Sigmoid colon (tissue), 7 donors: ENCODE measurements around the gene POM121C. TPM values are rescaled to one million over a fixed set of nuclear protein-coding genes. Genes with fewer than 3 reads are reported as not detected.
"Not testable (repeated sequence)": the region's sequence is repeated elsewhere in the genome, so short reads cannot be mapped to it uniquely, and the experiment has no call there.

ENCODE experiments used
- DNase-seq: peaks from one replicate; pipeline ENCODE4 v3.0.0-alpha.2; 2019
- H3K27ac ChIP-seq, 4 donors: fragments of 200-600 bp; sonication (generic); one replicate each; pipeline ENCODE4 v1.5.1; 2016 to 2019; ENCODE audit warnings: mild to moderate bottlenecking in 1 of 4
- H3K27me3 ChIP-seq, 3 donors: fragments of 200-600 bp; sonication (generic); one replicate each; pipeline ENCODE4 v1.5.1; 2019; ENCODE audit warnings: mild to moderate bottlenecking in 1 of 3
- H3K36me3 ChIP-seq, 4 donors: fragments of 200-600 bp; sonication (generic); one replicate each; pipeline ENCODE4 v1.5.1; 2016 to 2019
- H3K4me1 ChIP-seq, 4 donors: fragments of 200-600 bp; sonication (generic); one replicate each; pipeline ENCODE4 v1.5.1; 2017 to 2019
- H3K4me3 ChIP-seq, 4 donors: fragments of 200-600 bp; sonication (generic); one replicate each; pipeline ENCODE4 v1.5.1; 2017 to 2019; ENCODE audit warnings: mild to moderate bottlenecking in 2 of 4, moderate library complexity in 1 of 4
- H3K9me3 ChIP-seq, 4 donors: fragments of 200-600 bp in 3 of 4; sonication (generic) in 3 of 4; one replicate each; pipeline versions ENCODE4 v1.5.1 to v1.6.1; 2013 to 2019
- CTCF ChIP-seq, 4 experiments: fragments of 450-650 bp in 3 of 4; fragments of 200-600 bp in 1 of 4; IDR thresholded peaks; one replicate each; pipeline ENCODE4 v1.5.1; 2016 to 2019; ENCODE audit warnings: antibody characterized with exemption in 4 of 4, mild to moderate bottlenecking in 3 of 4, moderate library complexity in 2 of 4
- WGBS, 2 donors: extraction: QIAGEN DNeasy Blood & Tissue Kit; methylation state at CpG; one replicate each; pipeline ENCODE4 v1.1.7; 2013; 5-methylcytosine and 5-hydroxymethylcytosine counted together
- intact Hi-C: fragments of 100-400 bp; cut with DNase I; formaldehyde crosslinking; loops from one replicate; pipeline ENCODE4 v1.15.1; 2023
- polyA plus RNA-seq, 3 donors: library from polyadenylated mRNA; stranded (reverse); fragments of 200-250 nt; gene quantifications; one replicate each; pipeline ENCODE4 v1.2.3, GENCODE V29; 2013
- total RNA-seq, 4 donors: library from RNA; depleted of rRNA; stranded (reverse); fragments of >200 nt; gene quantifications; one replicate each; pipeline ENCODE4 v1.1.0, GENCODE V29; 2016
- donor health status: healthy with polysubstance abuse.
- donor health status: Bipolar disorder and iron deficiency.
- donor health status: healthy.

Gene POM121C
- total and polyA plus RNA-seq, 7 donors: 6.0 to 30.5 (median 15.1) TPM

- DNase-seq, H3K27me3 ChIP-seq, H3K4me3 ChIP-seq, H3K9me3 ChIP-seq, H3K36me3 ChIP-seq, intact Hi-C loops, H3K27ac ChIP-seq, H3K4me1 ChIP-seq: not testable (repeated sequence)
- 89 to 92% methylated on average over 2 of the region's 4 CpGs for WGBS, 2 donors
Measured at GRCh38 chr7:75509033-75509432, 22.9 kb upstream of the POM121C start.

GRCh38 chr7:75492020-75492419 is 5.9 kb upstream of the POM121C start, which contains the start of gene SPDYE5:
TSS of gene SPDYE5 (plus strand) at chr7:75492320. CDS start at chr7:75494048, 1,728 bp downstream.
- H3K27ac ChIP-seq, H3K27me3 ChIP-seq, DNase-seq, H3K36me3 ChIP-seq, H3K4me3 ChIP-seq, H3K4me1 ChIP-seq, H3K9me3 ChIP-seq, intact Hi-C loops: not testable (repeated sequence)
- 84 to 89% methylated on average over 5 of the region's 6 CpGs for WGBS, 2 donors

- peak overlapping the region; percentile 71 to 91 (median 79) for H3K4me3 ChIP-seq
- H3K4me1 ChIP-seq, H3K36me3 ChIP-seq, DNase-seq, H3K27me3 ChIP-seq, H3K9me3 ChIP-seq, intact Hi-C loops: not testable (repeated sequence)
- 0 to 1% methylated on average over 31 of the region's 32 CpGs for WGBS, 2 donors
- H3K27ac ChIP-seq: peak overlapping the region; percentile 83 to 93 (median 92)
Measured at GRCh38 chr7:75485355-75485978, 632 bp downstream of the POM121C start.

- H3K27ac ChIP-seq, DNase-seq, H3K4me1 ChIP-seq, H3K27me3 ChIP-seq, intact Hi-C loops, H3K9me3 ChIP-seq, H3K4me3 ChIP-seq: not testable (repeated sequence)
- peaks cover 0 to 11% (median 2%) of the 10 kb centered on the region in 4 donors for H3K36me3 ChIP-seq
Measured at GRCh38 chr7:75480313-75480712, 5.8 kb downstream of the POM121C start.

GRCh38 chr7:75477457-75477856 is 8.6 kb downstream of the POM121C start:
- intact Hi-C loops, H3K4me1 ChIP-seq, DNase-seq, H3K4me3 ChIP-seq, H3K27ac ChIP-seq, H3K9me3 ChIP-seq, H3K27me3 ChIP-seq: not testable (repeated sequence)
- peaks cover 0 to 31% (median 7%) of the 10 kb centered on the region in 4 donors for H3K36me3 ChIP-seq

- DNase-seq, H3K9me3 ChIP-seq, H3K4me3 ChIP-seq, intact Hi-C loops, H3K27me3 ChIP-seq, H3K4me1 ChIP-seq, H3K27ac ChIP-seq: not testable (repeated sequence)
- peaks cover 0 to 49% (median 5%) of the 10 kb centered on the region in 4 donors for H3K36me3 ChIP-seq
- 97 to 99% methylated on average over 2 to 3 of the region's 4 CpGs for WGBS, 2 donors
Measured at GRCh38 chr7:75470166-75470565, 15.9 kb downstream of the POM121C start.

GRCh38 chr7:75460541-75460940 is 25.6 kb downstream of the POM121C start:
- intact Hi-C loops, DNase-seq, H3K27ac ChIP-seq, H3K4me3 ChIP-seq, H3K36me3 ChIP-seq, H3K4me1 ChIP-seq, H3K27me3 ChIP-seq, H3K9me3 ChIP-seq: not testable (repeated sequence)
- WGBS, 2 donors: 60 to 81% methylated on average over 4 of the region's 5 CpGs

GRCh38 chr7:75458034-75458433 is 28.1 kb downstream of the POM121C start:
- not testable (repeated sequence) for DNase-seq, H3K27ac ChIP-seq
- whole genome bisulfite sequencing, 2 donors: 71 to 100% methylated on average over 1 to 2 of the region's 5 CpGs

GRCh38 chr7:75456403-75456802 is 29.7 kb downstream of the POM121C start:
- H3K27ac ChIP-seq, intact Hi-C loops, H3K27me3 ChIP-seq, H3K36me3 ChIP-seq, H3K4me3 ChIP-seq, H3K4me1 ChIP-seq, H3K9me3 ChIP-seq, DNase-seq: not testable (repeated sequence)
- WGBS, 2 donors: 86 to 87% methylated on average over 8 of the region's 10 CpGs

More at GRCh38 chr7:75458034-75458433, 28.1 kb downstream of the POM121C start:
- H3K4me3 ChIP-seq, H3K36me3 ChIP-seq, intact Hi-C loops, H3K9me3 ChIP-seq, H3K27me3 ChIP-seq, H3K4me1 ChIP-seq: not testable (repeated sequence)

- DNase-seq, H3K4me1 ChIP-seq, H3K9me3 ChIP-seq, H3K4me3 ChIP-seq, intact Hi-C loops, H3K27ac ChIP-seq, H3K27me3 ChIP-seq, H3K36me3 ChIP-seq: not testable (repeated sequence)
- 6 to 19% methylated on average over 3 of the region's 4 CpGs for WGBS, 2 donors
- TF ChIP-seq CTCF (IDR thresholded peaks at IDR 0.05): peak in 1 of 4 experiments; percentile 36
Measured at GRCh38 chr7:75452494-75452955, 33.6 kb downstream of the POM121C start.

GRCh38 chr7:75449946-75450345 is 36.2 kb downstream of the POM121C start:
- whole genome bisulfite sequencing, 2 donors: 89 to 98% methylated on average over 3 of the region's 5 CpGs
- H3K27ac ChIP-seq, H3K36me3 ChIP-seq: not testable (repeated sequence)

More at GRCh38 chr7:75449946-75450345, 36.2 kb downstream of the POM121C start:
- DNase-seq, H3K9me3 ChIP-seq, H3K4me3 ChIP-seq, intact Hi-C loops, H3K4me1 ChIP-seq, H3K27me3 ChIP-seq: not testable (repeated sequence)
